ENCODE data around the gene ST8SIA5. TPM values are rescaled to one million over a fixed set of nuclear protein-coding genes. Genes with fewer than 3 reads are reported as not detected.

The ST8SIA5 gene
- total and polyA plus RNA-seq, 5 donors: 3.4 to 16.0 (median 10.3) TPM

DNA sequence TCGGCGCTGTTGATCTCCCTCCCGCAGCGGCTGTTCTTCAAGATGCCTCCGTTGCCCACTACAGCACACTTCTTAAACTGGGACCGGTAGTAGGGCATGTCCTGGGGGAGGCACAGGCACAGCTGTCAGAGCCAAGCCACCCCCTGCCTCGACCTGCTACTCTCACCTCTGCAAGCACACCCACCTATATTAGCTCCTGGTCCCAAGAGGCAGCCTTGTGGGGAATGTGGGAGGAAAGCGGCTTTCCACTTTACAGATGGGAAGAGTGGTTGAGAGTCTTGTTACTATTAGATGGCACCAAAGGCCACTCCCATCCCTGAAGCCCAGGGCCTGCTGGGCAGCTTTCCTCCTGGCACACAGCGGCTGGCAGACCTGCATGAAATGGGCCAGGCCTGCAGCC lies 70.7 kb downstream of the ST8SIA5 start:
- H3K4me1 ChIP-seq (ENCODE audit: control insufficient read depth, insufficient read depth, low read length): no peaks in the 10 kb centered on the region
- ATAC-seq (no peak), DNase-seq (no peak)
- H3K27ac ChIP-seq (ENCODE audit: low read length): no peak overlapping the region
- H3K9me3 ChIP-seq (ENCODE audit: control insufficient read depth, low read length): no peaks in the 10 kb centered on the region
- H3K27me3 ChIP-seq (ENCODE audit: control insufficient read depth, insufficient read depth): no peaks in the 10 kb centered on the region
- no peak overlapping the region for H3K4me3 ChIP-seq (ENCODE audit: low read length)
- 90% methylated on average over 9 of the region's 9 CpGs for WGBS
- intact Hi-C loops (cut with DNase I): no loop called here

DNA sequence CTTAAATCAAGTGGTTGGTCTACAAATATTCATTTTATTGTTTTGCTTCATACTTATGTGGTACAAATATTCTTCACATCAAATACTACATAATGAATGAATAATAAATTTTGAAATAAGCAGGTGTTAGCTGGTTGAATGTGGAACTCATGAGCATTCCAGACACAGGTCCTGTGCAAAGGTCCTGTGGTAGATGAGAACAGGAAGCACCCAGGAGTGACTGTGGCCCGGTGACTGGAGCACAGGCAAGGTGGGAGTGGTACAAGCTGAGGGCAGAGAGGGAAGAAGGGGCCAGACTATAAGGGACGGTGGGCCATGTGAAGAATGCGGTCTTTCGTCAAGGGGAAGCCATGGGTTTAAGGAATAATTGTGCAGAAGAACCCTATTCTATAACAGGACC lies 73.6 kb downstream of the ST8SIA5 start:
- Histone ChIP-seq H3K4me1 (ENCODE audit: control insufficient read depth, insufficient read depth, low read length) (no peaks in the 10 kb centered on the region), H3K9me3 (ENCODE audit: control insufficient read depth, low read length) (no peaks in the 10 kb centered on the region), H3K4me3 (ENCODE audit: low read length) (no peak overlapping the region), H3K27ac (ENCODE audit: low read length) (no peak overlapping the region), H3K27me3 (ENCODE audit: control insufficient read depth, insufficient read depth) (no peaks in the 10 kb centered on the region)
- ATAC-seq (no peak), DNase-seq (no peak)
- intact Hi-C loops (cut with DNase I): no loop called here
- WGBS: 94% methylated on average over 4 of the region's 4 CpGs

DNA sequence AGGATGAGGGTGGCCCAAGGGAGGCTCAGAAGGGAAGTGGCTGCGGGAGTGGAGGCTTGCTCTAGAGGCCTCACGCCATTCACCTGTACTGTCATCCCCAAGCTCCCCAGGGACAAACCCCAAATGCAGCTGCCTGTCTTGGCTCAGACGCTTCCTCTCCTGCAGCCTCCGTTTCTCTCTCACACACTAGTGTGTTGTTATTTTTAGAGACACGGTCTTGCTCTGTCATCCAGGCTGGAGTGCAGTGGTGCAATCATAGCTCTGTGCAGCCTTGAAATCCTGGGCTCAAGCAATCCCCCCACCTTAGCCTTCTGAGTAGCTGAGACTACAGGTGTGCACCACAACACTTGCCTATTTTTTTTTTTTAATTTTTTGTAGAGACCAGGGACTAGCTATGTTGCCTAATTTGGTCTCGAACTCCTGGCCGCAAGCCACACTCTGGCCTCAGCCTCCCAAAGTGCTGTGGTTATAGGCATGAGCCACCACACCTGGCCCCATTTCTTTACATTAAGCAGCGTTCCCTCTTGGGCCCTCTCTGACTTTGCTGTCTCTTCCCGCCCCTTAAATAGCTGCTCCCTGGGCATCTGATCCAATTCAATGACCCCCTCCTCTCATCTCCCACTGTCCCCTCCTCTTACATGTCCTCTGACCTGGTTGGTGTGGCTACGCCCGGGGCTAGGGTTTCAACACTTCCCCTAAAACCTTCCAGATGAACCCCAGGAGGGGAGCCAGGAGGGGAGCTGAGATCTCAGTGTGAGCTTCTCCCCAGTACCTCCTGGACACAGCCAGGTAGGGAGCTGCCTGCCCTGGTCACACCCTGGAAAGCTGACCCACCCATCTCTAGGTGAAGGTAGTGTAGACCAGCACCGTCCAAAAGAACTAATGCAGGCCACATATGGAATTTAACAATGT lies 75.8 kb downstream of the ST8SIA5 start:
- ATAC-seq (no peak), DNase-seq (no peak)
- no peaks in the 10 kb centered on the region for H3K9me3 ChIP-seq (ENCODE audit: control insufficient read depth, low read length)
- no peak overlapping the region for H3K27ac ChIP-seq (ENCODE audit: low read length)
- H3K4me3 ChIP-seq (ENCODE audit: low read length): no peak overlapping the region
- H3K27me3 ChIP-seq (ENCODE audit: control insufficient read depth, insufficient read depth): no peaks in the 10 kb centered on the region
- no peaks in the 10 kb centered on the region for H3K4me1 ChIP-seq (ENCODE audit: control insufficient read depth, insufficient read depth, low read length)
- intact Hi-C loops (cut with DNase I): no loop called here
- 72% methylated on average over 12 of the region's 12 CpGs for WGBS

DNA sequence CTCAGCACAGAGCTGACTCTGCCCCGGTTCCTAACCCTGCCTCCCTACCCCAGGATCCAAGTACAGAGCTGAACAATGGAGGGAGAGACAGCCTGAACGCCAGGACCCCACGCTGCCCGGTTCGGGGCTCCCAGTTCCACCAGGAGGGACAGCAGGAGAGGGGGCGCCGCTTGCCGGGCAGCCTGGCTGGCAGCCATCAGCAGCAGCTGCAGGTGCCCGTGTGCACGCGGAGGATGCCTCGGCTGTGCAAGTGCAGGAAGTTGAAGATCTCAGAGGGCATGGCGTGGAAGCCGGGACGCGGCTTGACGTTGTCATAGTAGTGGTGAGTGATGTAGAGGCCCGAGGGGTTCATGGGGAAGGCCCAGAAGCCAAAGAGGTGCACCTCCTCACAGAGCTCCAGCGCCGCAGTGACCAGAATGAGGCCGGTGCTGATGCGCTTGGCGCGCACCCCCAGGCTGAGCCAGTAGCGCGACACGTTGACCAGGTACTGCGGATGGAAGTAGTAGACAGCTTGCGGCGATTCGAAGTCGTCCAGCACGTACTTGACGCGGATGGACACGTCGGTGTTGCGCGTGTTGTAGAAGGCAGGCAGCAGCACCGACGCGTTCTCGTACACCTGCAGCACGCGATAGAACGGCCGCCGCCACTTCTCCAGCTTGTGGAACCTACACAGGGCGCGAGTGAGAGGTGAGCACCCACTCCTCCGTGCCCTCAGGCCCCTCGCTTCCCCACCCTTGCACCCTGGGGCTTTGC lies 76.8 kb downstream of the ST8SIA5 start:
- ATAC-seq (peak in 1 of 2 donors; percentile 22), DNase-seq (no peak)
- Histone ChIP-seq H3K27me3 (ENCODE audit: control insufficient read depth, insufficient read depth) (no peaks in the 10 kb centered on the region), H3K9me3 (ENCODE audit: control insufficient read depth, low read length) (no peaks in the 10 kb centered on the region), H3K4me1 (ENCODE audit: control insufficient read depth, insufficient read depth, low read length) (no peaks in the 10 kb centered on the region), H3K27ac (ENCODE audit: low read length) (no peak overlapping the region), H3K4me3 (ENCODE audit: low read length) (no peak overlapping the region)
- WGBS: 92% methylated on average over 52 of the region's 52 CpGs
- intact Hi-C loops (cut with DNase I): no loop called here

DNA sequence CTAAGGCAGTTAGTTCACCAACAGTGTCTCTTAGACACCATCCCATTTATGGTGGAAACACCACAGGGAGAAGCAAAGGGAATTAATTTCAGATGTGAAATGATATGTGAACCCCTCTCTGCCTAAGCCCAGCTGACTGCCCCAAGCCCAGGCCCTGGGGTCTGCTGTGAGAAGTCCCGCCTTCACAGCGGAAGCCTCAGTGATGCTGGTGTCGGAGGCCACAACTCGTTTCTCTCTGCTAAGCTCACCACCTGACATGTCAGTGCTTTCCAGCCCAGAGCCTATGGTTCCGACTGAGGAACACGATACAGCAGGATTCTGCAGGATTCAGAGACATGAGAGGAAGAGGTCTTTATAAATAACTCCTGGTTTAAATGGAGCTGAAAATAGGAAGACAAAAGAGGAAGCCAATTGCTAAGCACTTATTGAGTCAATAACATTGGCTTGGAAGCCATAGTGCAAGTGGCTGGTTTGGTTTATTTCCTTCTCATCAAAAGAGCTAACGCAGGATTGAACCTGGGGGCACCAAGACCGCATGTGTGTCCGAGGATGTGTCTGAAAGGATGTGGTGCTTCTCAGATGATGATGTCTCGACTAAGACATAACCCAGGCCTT lies 78.0 kb downstream of the ST8SIA5 start:
- 77% methylated on average over 10 of the region's 10 CpGs for WGBS
- no peak for DNase-seq

DNA sequence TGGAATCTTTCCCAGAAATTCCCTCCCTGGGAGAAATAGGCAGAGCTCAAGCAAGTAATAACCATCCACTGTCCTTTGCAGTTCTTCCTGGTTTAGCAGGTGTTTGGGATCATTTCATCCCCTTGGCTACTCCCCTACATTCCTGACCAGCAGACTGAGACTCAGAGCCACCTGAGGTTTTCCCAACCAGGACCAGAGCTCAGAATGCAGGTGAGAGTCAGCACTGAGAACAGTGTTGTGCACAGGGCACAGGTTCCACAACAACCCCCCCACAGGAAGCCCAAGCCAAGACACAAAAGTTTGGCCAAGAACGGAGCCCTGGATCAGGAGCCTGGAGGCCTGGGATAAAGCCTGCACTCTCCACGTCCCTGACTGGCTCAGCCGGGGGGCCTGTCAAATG lies 78.8 kb downstream of the ST8SIA5 start:
- 74% methylated on average over 3 of the region's 3 CpGs for WGBS
- no peak for ATAC-seq
- no peak overlapping the region for H3K4me3 ChIP-seq (ENCODE audit: low read length)

More for the DNA sequence above, 78.0 kb downstream of the ST8SIA5 start:
- no peak for ATAC-seq
- H3K9me3 ChIP-seq (ENCODE audit: control insufficient read depth, low read length): no peaks in the 10 kb centered on the region
- intact Hi-C loops (cut with DNase I): no loop called here
- H3K4me3 ChIP-seq (ENCODE audit: low read length): no peak overlapping the region
- no peaks in the 10 kb centered on the region for H3K27me3 ChIP-seq (ENCODE audit: control insufficient read depth, insufficient read depth)
- no peak overlapping the region for H3K27ac ChIP-seq (ENCODE audit: low read length)
- no peaks in the 10 kb centered on the region for H3K4me1 ChIP-seq (ENCODE audit: control insufficient read depth, insufficient read depth, low read length)

DNA sequence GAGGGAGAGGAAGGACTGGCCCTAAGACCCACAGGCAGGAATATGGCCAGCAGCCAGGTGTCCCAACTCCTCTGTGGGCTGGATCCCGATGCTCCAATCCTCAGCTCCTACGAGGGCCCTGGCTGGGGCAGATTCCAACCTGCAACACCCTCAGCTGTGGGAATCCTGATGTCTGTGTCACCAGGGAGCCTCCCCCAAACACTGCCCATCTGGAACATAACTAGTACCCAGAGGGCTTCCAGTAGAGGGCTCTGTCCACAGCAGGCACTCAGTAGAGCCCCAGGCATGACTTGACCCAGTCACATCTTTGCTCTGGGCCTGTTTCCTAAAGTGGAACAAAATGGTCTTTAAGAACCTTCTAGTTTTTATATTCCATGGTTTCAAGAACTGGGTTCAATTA lies 79.2 kb downstream of the ST8SIA5 start:
- H3K27me3 ChIP-seq (ENCODE audit: control insufficient read depth, insufficient read depth): no peaks in the 10 kb centered on the region
- H3K9me3 ChIP-seq (ENCODE audit: control insufficient read depth, low read length): no peaks in the 10 kb centered on the region
- H3K27ac ChIP-seq (ENCODE audit: low read length): no peak overlapping the region
- intact Hi-C loops (cut with DNase I): no loop called here
- no peak overlapping the region for H3K4me3 ChIP-seq (ENCODE audit: low read length)
- 56% methylated on average over 2 of the region's 2 CpGs for WGBS
- no peaks in the 10 kb centered on the region for H3K4me1 ChIP-seq (ENCODE audit: control insufficient read depth, insufficient read depth, low read length)
- ATAC-seq (peak; percentile 35 to 42), DNase-seq (no peak)

More for the DNA sequence above, 78.8 kb downstream of the ST8SIA5 start:
- Histone ChIP-seq H3K27ac (ENCODE audit: low read length) (no peak overlapping the region), H3K4me1 (ENCODE audit: control insufficient read depth, insufficient read depth, low read length) (no peaks in the 10 kb centered on the region), H3K9me3 (ENCODE audit: control insufficient read depth, low read length) (no peaks in the 10 kb centered on the region), H3K27me3 (ENCODE audit: control insufficient read depth, insufficient read depth) (no peaks in the 10 kb centered on the region)
- DNase-seq: no peak
- intact Hi-C loops (cut with DNase I): no loop called here

DNA sequence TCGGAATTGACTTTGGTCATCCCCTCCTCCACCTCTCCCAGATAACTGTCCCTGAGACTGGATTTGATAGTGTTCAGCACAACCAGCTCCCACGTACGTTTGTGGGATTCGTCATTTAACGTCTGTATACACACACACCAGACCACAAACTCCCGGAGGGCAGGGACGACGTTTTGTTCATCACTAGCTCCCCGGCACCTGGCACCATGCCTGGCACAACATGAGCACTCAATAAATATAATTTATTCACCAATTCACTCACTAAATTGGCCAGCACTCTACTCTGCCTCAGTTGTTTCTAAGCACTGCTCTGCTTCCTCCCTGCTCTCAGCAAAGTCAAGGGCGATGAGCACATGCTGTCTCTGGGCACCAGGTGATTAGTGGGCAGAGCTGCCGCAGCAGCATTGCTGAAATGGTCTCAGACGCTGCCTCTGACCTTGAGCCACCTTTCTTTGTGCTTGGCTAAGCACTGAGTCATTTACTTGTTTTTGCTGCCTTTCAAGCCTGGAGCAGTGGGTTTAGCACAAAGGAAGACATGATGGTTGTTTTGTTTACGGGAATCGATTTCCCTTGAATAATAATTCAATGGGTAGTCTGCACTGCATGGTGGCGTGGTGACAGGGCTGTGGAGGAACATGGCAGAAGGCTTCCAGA lies 80.5 kb downstream of the ST8SIA5 start:
- 61% methylated on average over 15 of the region's 15 CpGs for WGBS
- intact Hi-C loops (cut with DNase I): no loop called here
- Histone ChIP-seq H3K4me3 (ENCODE audit: low read length) (no peak overlapping the region), H3K27ac (ENCODE audit: low read length) (no peak overlapping the region), H3K4me1 (ENCODE audit: control insufficient read depth, insufficient read depth, low read length) (no peaks in the 10 kb centered on the region), H3K9me3 (ENCODE audit: control insufficient read depth, low read length) (no peaks in the 10 kb centered on the region), H3K27me3 (ENCODE audit: control insufficient read depth, insufficient read depth) (no peaks in the 10 kb centered on the region)
- DNase-seq: no peak
- ATAC-seq: no peak

DNA sequence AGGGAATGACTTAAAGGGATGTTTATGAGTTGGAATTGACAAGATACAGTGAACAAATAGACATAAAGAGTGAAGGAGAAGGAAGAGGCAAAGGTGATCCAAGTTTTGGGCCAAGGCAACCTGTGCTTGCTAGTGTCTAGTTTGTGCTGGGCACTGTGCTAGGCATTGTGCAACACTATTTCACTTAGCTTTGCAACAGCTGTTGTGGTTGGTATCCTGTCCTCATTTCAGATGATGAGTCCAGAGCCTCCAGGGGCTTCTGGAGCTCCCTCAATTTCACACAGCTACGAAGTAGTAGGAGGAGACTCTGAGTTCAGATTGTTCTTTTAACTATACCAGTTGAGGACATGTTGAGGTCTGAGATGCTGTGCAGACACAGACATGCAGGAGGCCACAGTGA lies 81.7 kb downstream of the ST8SIA5 start:
- no peaks in the 10 kb centered on the region for H3K4me1 ChIP-seq (ENCODE audit: control insufficient read depth, insufficient read depth, low read length)
- no peaks in the 10 kb centered on the region for H3K27me3 ChIP-seq (ENCODE audit: control insufficient read depth, insufficient read depth)
- no peaks in the 10 kb centered on the region for H3K9me3 ChIP-seq (ENCODE audit: control insufficient read depth, low read length)
- DNase-seq (no peak), ATAC-seq (no peak)
- H3K27ac ChIP-seq (ENCODE audit: low read length): no peak overlapping the region
- 71% methylated on average over 1 of the region's 1 CpG for WGBS
- H3K4me3 ChIP-seq (ENCODE audit: low read length): no peak overlapping the region
- intact Hi-C loops (cut with DNase I): no loop called here

DNA sequence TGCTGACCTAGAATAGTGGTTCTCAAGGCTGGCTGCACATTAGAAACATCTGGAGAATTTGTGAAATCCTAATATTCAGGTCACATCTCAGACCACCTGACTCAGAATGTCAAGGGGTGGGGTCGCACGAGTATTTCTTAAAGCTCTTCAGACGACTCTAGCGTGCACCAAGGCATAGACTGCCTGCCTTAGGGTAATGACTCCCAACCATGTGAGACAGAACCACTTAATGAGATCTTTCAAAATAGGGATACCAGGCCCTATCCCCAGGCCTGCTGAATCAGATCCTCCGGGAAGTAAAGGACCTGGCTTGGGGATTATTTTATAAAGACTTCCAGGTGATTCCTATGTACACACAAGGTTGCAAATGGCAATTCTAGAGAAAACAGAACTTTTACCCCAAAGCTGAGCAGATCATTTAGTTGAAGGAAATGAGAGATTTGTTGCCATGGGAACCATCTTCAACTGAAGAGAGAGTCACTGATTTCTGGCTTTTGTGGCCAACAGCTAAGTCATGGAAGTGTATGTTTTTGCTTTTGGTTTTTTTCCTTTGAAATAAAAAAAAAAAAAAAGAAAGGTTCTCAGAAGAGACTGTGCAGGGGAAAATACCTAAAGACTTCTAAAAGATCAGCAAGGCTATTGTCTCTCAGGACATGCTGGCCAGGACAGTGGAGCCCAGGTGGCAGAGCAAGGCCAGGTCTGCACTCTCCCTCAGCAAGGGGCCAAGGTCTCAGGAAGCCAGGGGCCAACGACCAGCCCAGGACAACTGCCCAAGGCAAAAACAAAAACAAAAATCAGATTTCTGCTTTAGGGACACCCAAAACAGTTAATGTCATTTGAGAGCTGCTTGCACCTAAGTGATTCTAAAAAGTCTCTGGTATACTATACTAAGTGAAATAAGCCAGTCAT lies 84.5 kb downstream of the ST8SIA5 start:
- WGBS: 78% methylated on average over 6 of the region's 6 CpGs
- intact Hi-C loops (cut with DNase I): no loop called here

More for the DNA sequence above, 84.5 kb downstream of the ST8SIA5 start:
- H3K4me1 ChIP-seq (ENCODE audit: control insufficient read depth, insufficient read depth, low read length): no peaks in the 10 kb centered on the region
- no peak overlapping the region for H3K4me3 ChIP-seq (ENCODE audit: low read length)
- no peaks in the 10 kb centered on the region for H3K9me3 ChIP-seq (ENCODE audit: control insufficient read depth, low read length)
- DNase-seq (no peak), ATAC-seq (no peak)
- H3K27me3 ChIP-seq (ENCODE audit: control insufficient read depth, insufficient read depth): no peaks in the 10 kb centered on the region
- H3K27ac ChIP-seq (ENCODE audit: low read length): no peak overlapping the region
